OCI-LY3 (cell line): ENCODE results near the gene PSAPL1.

ENCODE experiments used
- EZH2phosphoT487 ChIP-seq: fragments of 200-600 bp; shearing (Covaris generic); IDR thresholded peaks from 2 replicates; pipeline ENCODE4 v1.6.1; 2018; ENCODE audit warnings: antibody characterized with exemption, mixed run types, low read depth
- TF ChIP-seq, protein P1 (sequence below): fragments of 200-600, 300-600 bp; sonication (generic); IDR thresholded peaks from 2 replicates; pipeline ENCODE4 v1.5.1; 2014; ENCODE audit warnings: antibody characterized with exemption, low read length, low read depth

DNA sequence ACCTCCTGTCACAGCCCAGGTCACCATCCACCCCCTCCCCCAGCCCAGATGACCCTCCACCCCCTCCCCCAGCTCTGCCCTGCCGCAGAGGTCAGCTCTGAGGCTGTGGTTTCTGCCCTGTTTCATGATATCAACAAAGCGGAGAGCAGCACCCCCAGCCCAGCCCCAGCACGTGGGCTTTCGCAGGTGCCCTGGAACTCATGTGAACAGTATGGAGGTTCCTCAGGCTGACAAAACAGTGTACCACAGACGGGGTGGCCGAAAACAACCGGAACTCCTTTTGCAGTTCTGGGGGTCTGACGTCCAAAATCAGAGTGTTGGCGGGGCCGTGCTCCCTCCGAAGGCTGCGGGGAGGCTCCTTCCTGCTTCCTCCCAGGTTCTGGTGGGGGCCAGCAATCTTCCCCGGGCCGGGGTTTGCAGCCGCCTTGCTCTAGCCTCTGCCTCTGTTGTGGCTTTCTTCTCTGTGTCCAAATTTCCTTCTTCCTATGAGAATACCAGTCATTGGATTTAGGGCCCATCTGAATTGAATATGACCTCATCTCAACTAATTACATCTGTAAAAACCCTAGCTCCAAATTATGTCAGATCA, 7.9 kb upstream of the PSAPL1 start:
- TF ChIP-seq, protein P1, sequence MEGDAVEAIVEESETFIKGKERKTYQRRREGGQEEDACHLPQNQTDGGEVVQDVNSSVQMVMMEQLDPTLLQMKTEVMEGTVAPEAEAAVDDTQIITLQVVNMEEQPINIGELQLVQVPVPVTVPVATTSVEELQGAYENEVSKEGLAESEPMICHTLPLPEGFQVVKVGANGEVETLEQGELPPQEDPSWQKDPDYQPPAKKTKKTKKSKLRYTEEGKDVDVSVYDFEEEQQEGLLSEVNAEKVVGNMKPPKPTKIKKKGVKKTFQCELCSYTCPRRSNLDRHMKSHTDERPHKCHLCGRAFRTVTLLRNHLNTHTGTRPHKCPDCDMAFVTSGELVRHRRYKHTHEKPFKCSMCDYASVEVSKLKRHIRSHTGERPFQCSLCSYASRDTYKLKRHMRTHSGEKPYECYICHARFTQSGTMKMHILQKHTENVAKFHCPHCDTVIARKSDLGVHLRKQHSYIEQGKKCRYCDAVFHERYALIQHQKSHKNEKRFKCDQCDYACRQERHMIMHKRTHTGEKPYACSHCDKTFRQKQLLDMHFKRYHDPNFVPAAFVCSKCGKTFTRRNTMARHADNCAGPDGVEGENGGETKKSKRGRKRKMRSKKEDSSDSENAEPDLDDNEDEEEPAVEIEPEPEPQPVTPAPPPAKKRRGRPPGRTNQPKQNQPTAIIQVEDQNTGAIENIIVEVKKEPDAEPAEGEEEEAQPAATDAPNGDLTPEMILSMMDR, result no peak
- no peak for TF ChIP-seq EZH2phosphoT487
